SK-N-SH treated with all-trans-retinoic acid at 6 μM for 48 hours (cell line): Measurements from ENCODE around the gene CASP7.

Experiments used
- ATAC-seq: fragments of 200-7000 bp; cut with Tn5 transposase; 3 replicates; pipeline ENCODE4 v1.9.1; 2020; ENCODE audit warnings: mild to moderate bottlenecking, moderate library complexity
- ARNTL ChIP-seq: fragments of 450-650 bp; formaldehyde crosslinking; IDR thresholded peaks from 2 replicates; pipeline ENCODE4 v1.5.0; 2020; ENCODE audit warnings: low read depth, mild to moderate bottlenecking, moderate library complexity, borderline replicate concordance
- BACH2 ChIP-seq: fragments of 250-450 bp; sonication (Bioruptor Pico); IDR thresholded peaks from 2 replicates; pipeline ENCODE4 v1.9.0; 2021; ENCODE audit warnings: mild to moderate bottlenecking, borderline replicate concordance
- CSDC2 ChIP-seq: fragments of 250-450 bp; sonication (Bioruptor Pico); IDR thresholded peaks from 2 replicates; pipeline ENCODE4 v1.5.0; 2020; ENCODE audit warnings: mild to moderate bottlenecking, moderate library complexity
- ESRRG ChIP-seq: fragments of 250-450 bp; sonication (Bioruptor Pico); IDR thresholded peaks from 2 replicates; pipeline ENCODE4 v1.6.1; 2021; ENCODE audit warnings: mild to moderate bottlenecking
- GLIS3 ChIP-seq: fragments of 250-450 bp; sonication (Bioruptor Pico); IDR thresholded peaks from 2 replicates; pipeline ENCODE4 v1.5.0; 2020; ENCODE audit warnings: mild to moderate bottlenecking, moderate library complexity
- OSR1 ChIP-seq: fragments of 250-450 bp; sonication (Bioruptor Pico); IDR thresholded peaks from 2 replicates; pipeline ENCODE4 v1.8.0; 2022; ENCODE audit warnings: moderate library complexity, mild to moderate bottlenecking, inconsistent platforms
- PPARA ChIP-seq: fragments of 250-450 bp; sonication (Bioruptor Pico); IDR thresholded peaks from 2 replicates; pipeline ENCODE4 v1.5.0; 2020; ENCODE audit warnings: mild to moderate bottlenecking, borderline replicate concordance
- RARB ChIP-seq: fragments of 250-450 bp; sonication (Bioruptor Pico); IDR thresholded peaks from 2 replicates; pipeline ENCODE4 v1.8.0; 2021; ENCODE audit warnings: mild to moderate bottlenecking, moderate library complexity
- SNAI2 ChIP-seq: fragments of 250-450 bp; sonication (Bioruptor Pico); IDR thresholded peaks from 2 replicates; pipeline ENCODE4 v1.5.0; 2020; ENCODE audit warnings: mild to moderate bottlenecking, moderate library complexity
- TCF4 ChIP-seq: fragments of 250-450 bp; sonication (Bioruptor Pico); IDR thresholded peaks from 2 replicates; pipeline ENCODE4 v1.8.0; 2021; ENCODE audit warnings: mild to moderate bottlenecking, moderate library complexity, borderline replicate concordance
- TOX ChIP-seq: fragments of 250-450 bp; sonication (Bioruptor Pico); IDR thresholded peaks from 2 replicates; pipeline ENCODE4 v1.8.0; 2021; ENCODE audit warnings: mild to moderate bottlenecking, moderate library complexity, borderline replicate concordance
- ZC3H10 ChIP-seq: fragments of 250-450 bp; sonication (Bioruptor Pico); IDR thresholded peaks from 2 replicates; pipeline ENCODE4 v1.5.1; 2021; ENCODE audit warnings: mild to moderate bottlenecking, moderate library complexity
- ZFP3 ChIP-seq: fragments of 250-450 bp; sonication (Bioruptor Pico); IDR thresholded peaks from 2 replicates; pipeline ENCODE4 v1.5.0; 2020; ENCODE audit warnings: mild to moderate bottlenecking, moderate library complexity
- ZFP30 ChIP-seq: fragments of 450-650 bp; formaldehyde crosslinking; IDR thresholded peaks from 2 replicates; pipeline ENCODE4 v1.5.0; 2022; ENCODE audit warnings: mild to moderate bottlenecking, moderate library complexity
- ZNF70 ChIP-seq: fragments of 450-650 bp; formaldehyde crosslinking; IDR thresholded peaks from 2 replicates; pipeline ENCODE4 v1.5.0; 2020; ENCODE audit warnings: mild to moderate bottlenecking, moderate library complexity
- ZNF8 ChIP-seq: fragments of 450-650 bp; formaldehyde crosslinking; IDR thresholded peaks from 2 replicates; pipeline ENCODE4 v1.5.0; 2020; ENCODE audit warnings: mild to moderate bottlenecking, moderate library complexity
- TF ChIP-seq, protein P1 (sequence below): fragments of 250-450 bp; sonication (Bioruptor Pico); IDR thresholded peaks from 2 replicates; pipeline ENCODE4 v1.8.0; 2021; ENCODE audit warnings: low read depth, mild to moderate bottlenecking, moderate library complexity, borderline replicate concordance
- TF ChIP-seq, protein P2 (sequence below): fragments of 250-450 bp; sonication (Bioruptor Pico); IDR thresholded peaks from 2 replicates; pipeline ENCODE4 v1.5.1; 2020; ENCODE audit warnings: low read depth, mild to moderate bottlenecking, moderate library complexity
- TF ChIP-seq, protein P3 (sequence below): fragments of 250-450 bp; sonication (Bioruptor Pico); IDR thresholded peaks from 2 replicates; pipeline ENCODE4 v1.5.0; 2020; ENCODE audit warnings: mild to moderate bottlenecking, moderate library complexity
- TF ChIP-seq, protein P4 (sequence below): fragments of 250-450 bp; sonication (Bioruptor Pico); IDR thresholded peaks from 2 replicates; pipeline ENCODE4 v1.5.1; 2021; ENCODE audit warnings: mild to moderate bottlenecking, moderate library complexity

The CASP7 gene

DNA sequence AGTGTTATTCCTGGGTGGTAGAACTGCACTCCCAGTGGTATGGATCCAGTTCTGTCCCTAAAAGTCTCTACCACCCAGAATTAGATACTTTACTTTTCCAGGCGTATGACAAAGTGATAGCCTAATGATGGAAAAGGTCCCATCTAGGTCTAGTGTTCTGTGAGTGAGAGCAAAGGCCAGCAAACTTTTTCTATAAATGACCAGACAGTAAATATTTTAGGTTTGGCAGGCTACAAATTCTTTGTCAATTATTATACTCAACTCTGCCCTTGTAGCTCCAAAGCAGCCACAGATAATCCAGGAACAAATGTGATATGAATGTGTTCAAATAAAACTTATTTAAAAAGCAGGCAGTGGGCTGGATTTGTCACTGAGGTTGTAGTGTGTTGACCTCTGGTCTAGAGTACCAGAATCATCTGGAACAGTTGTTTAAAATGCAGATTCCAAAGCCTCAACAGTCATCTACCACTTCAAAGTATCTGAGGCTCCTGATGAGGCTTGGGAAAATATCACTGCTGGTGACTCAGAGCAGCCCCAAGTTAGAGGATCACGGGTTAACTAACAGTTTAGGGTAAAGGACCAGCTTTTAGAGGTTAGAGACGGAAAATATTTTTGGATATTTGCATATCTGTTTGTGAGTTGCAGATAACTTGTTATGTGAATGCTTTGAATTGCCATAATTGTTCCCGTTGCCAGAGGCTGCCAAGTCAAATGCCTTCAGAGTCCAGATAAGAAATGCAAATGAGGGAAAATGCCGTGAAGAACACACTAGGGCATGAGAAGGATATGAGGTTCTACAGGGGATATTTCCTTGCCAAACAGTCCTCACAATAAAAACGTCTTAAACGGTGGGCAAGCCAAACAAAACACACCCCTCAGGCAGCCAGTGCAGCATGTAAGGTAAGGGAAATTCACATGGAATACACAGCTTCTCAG lies 35.3 kb upstream of the CASP7 start:
- TF ChIP-seq, protein P1, sequence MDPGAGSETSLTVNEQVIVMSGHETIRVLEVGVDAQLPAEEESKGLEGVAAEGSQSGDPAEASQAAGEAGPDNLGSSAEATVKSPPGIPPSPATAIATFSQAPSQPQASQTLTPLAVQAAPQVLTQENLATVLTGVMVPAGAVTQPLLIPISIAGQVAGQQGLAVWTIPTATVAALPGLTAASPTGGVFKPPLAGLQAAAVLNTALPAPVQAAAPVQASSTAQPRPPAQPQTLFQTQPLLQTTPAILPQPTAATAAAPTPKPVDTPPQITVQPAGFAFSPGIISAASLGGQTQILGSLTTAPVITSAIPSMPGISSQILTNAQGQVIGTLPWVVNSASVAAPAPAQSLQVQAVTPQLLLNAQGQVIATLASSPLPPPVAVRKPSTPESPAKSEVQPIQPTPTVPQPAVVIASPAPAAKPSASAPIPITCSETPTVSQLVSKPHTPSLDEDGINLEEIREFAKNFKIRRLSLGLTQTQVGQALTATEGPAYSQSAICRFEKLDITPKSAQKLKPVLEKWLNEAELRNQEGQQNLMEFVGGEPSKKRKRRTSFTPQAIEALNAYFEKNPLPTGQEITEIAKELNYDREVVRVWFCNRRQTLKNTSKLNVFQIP (CRISPR knock-in tag): no peak
- TF ChIP-seq, protein P2, sequence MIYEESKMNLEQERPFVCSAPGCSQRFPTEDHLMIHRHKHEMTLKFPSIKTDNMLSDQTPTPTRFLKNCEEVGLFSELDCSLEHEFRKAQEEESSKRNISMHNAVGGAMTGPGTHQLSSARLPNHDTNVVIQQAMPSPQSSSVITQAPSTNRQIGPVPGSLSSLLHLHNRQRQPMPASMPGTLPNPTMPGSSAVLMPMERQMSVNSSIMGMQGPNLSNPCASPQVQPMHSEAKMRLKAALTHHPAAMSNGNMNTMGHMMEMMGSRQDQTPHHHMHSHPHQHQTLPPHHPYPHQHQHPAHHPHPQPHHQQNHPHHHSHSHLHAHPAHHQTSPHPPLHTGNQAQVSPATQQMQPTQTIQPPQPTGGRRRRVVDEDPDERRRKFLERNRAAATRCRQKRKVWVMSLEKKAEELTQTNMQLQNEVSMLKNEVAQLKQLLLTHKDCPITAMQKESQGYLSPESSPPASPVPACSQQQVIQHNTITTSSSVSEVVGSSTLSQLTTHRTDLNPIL (CRISPR knock-in tag): no peak
- TF ChIP-seq PPARA (CRISPR knock-in tag) (no peak), CSDC2 (CRISPR knock-in tag) (no peak), TCF4 (CRISPR knock-in tag) (no peak)
- no peak for ATAC-seq

DNA sequence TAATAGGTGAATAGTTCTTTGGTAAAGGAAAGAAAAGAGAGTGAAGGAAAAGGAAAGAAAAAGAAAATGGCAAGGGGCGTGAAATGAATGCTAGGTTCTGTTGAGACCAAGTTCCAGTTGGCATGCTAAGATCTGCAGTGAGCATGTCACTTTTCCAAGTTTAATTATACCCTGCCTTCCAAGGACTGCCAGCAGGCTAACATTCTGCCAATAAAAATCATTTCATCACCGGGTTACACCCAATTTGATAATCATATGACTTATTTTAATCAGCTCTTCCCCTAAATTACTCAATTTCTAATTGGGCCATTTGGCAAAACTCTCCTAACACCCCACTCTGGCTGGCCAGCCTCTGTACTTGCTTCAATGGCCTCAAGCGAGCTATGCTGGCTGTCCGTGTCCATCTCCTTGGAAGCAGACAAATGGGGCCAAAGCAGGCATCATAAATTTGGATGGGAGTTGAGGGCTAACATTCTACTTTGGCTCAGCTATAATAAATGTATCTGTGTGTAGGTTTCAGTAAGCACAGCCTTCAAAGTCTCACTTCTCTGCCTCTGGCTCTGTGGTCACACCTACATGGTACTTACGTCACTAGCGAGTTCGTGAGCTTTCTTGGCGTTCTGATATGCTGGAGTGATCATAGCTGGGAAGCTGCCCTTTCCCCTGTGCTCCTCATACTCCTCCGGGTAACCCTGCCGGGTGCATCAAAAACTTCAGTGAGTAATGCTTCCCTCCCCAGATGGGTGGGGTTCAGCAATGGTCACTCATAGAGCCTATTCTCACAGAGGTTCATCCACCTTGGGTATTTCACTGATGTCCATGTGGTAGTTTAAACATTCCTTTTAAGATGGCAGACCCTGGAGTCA lies 33.1 kb upstream of the CASP7 start:
- no peak for ATAC-seq
- TF ChIP-seq ZNF70 (CRISPR knock-in tag) (no peak), BACH2 (CRISPR knock-in tag) (no peak), ESRRG (no peak), TOX (CRISPR knock-in tag) (no peak), SNAI2 (CRISPR knock-in tag) (no peak), ZFP30 (CRISPR knock-in tag) (no peak), ZC3H10 (CRISPR knock-in tag) (no peak), ARNTL (CRISPR knock-in tag) (no peak), GLIS3 (CRISPR knock-in tag) (no peak), ZFP3 (CRISPR knock-in tag) (no peak), ZNF8 (CRISPR knock-in tag) (no peak), RARB (CRISPR knock-in tag) (no peak), CSDC2 (CRISPR knock-in tag) (no peak), TCF4 (CRISPR knock-in tag) (no peak), OSR1 (CRISPR knock-in tag) (no peak)
- TF ChIP-seq, protein P2 (CRISPR knock-in tag): no peak
- TF ChIP-seq, protein P3, sequence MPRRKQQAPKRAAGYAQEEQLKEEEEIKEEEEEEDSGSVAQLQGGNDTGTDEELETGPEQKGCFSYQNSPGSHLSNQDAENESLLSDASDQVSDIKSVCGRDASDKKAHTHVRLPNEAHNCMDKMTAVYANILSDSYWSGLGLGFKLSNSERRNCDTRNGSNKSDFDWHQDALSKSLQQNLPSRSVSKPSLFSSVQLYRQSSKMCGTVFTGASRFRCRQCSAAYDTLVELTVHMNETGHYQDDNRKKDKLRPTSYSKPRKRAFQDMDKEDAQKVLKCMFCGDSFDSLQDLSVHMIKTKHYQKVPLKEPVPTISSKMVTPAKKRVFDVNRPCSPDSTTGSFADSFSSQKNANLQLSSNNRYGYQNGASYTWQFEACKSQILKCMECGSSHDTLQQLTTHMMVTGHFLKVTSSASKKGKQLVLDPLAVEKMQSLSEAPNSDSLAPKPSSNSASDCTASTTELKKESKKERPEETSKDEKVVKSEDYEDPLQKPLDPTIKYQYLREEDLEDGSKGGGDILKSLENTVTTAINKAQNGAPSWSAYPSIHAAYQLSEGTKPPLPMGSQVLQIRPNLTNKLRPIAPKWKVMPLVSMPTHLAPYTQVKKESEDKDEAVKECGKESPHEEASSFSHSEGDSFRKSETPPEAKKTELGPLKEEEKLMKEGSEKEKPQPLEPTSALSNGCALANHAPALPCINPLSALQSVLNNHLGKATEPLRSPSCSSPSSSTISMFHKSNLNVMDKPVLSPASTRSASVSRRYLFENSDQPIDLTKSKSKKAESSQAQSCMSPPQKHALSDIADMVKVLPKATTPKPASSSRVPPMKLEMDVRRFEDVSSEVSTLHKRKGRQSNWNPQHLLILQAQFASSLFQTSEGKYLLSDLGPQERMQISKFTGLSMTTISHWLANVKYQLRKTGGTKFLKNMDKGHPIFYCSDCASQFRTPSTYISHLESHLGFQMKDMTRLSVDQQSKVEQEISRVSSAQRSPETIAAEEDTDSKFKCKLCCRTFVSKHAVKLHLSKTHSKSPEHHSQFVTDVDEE (CRISPR knock-in tag): no peak
- TF ChIP-seq, protein P4, sequence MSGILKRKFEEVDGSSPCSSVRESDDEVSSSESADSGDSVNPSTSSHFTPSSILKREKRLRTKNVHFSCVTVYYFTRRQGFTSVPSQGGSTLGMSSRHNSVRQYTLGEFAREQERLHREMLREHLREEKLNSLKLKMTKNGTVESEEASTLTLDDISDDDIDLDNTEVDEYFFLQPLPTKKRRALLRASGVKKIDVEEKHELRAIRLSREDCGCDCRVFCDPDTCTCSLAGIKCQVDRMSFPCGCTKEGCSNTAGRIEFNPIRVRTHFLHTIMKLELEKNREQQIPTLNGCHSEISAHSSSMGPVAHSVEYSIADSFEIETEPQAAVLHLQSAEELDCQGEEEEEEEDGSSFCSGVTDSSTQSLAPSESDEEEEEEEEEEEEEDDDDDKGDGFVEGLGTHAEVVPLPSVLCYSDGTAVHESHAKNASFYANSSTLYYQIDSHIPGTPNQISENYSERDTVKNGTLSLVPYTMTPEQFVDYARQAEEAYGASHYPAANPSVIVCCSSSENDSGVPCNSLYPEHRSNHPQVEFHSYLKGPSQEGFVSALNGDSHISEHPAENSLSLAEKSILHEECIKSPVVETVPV (CRISPR knock-in tag): no peak
- TF ChIP-seq, protein P1 (CRISPR knock-in tag): no peak
